SK-N-MC (cell line): ENCODE results near the gene TUBB4B.

ENCODE experiments used
- EZH2 ChIP-seq: fragments of 200-600 bp; sonication (generic); IDR thresholded peaks from one replicate; pipeline ENCODE4 v1.6.1; 2017; ENCODE audit warnings: antibody characterized with exemption
- POLR2AphosphoS5 ChIP-seq: IDR thresholded peaks from 2 replicates; pipeline ENCODE4 v1.6.1; 2012; ENCODE audit warnings: mild to moderate bottlenecking, low read depth, low read length, borderline replicate concordance

DNA sequence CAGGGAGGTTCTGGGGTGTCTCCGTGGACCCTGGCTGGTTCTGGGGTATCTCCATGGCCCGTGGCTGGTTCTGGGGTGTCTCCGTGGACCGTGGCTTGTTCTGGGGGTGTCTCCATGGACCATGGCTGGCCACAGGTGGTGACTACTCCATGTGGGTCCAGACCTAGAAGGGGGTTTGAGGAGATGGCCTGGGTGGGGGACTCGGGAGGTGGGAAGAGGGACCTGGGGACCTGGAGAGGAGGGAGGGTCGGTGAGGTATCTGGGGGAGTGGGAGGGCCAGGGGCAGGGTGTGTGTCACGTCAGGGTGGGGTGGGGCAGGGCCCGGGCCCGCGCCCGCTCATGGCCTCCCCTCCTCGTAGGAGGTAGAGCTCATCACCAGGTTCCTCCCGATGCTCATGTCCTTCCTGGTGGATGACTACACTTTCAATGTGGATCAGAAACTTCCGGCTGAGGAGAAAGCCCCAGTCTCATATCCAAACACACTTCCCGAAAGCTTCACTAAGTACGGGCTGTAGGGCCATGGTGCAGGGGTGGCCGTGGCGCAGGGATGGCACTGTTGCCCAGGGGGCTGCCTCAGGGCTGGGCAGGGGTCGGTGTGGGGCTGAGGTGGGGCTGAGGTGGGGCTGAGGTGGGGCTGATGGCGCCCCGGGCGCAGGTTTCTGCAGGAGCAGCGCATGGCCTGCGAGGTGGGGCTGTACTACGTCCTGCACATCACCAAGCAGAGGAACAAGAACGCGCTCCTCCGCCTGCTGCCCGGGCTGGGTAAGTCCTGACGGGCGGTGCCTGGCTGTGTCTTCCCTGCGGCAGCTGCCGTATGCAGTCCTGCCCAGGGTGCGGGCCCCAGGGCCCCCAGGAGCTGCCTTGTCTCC, 25.7 kb downstream of the TUBB4B start:
- TF ChIP-seq EZH2: no peak
- TF ChIP-seq POLR2AphosphoS5: no peak
